Testis (tissue), 3 donors: Measurements from ENCODE around the gene ATG7. TPM values are rescaled to one million over a fixed set of nuclear protein-coding genes. Genes with fewer than 3 reads are reported as not detected.

Source experiments
- DNase-seq: peaks from one replicate; pipeline ENCODE4 v3.0.0-alpha.2; 2019
- H3K27ac ChIP-seq, 2 donors: fragments of 200-600 bp; sonication (generic); one replicate each; pipeline ENCODE4 v1.5.1; 2019
- H3K27me3 ChIP-seq: fragments of 200-600 bp; sonication (generic); one replicate; pipeline ENCODE4 v1.5.1; 2019
- H3K36me3 ChIP-seq: fragments of 200-600 bp; sonication (generic); one replicate; pipeline ENCODE4 v1.5.1; 2017; ENCODE audit warnings: low read depth; ENCODE audit errors: missing control alignments
- H3K4me1 ChIP-seq: fragments of 200-600 bp; sonication (generic); one replicate; pipeline ENCODE4 v1.5.1; 2019
- H3K4me3 ChIP-seq, 2 donors: fragments of 200-600 bp; sonication (generic); one replicate each; pipeline ENCODE4 v1.5.1; 2017 to 2019
- H3K9me3 ChIP-seq: fragments of 200-600 bp; sonication (generic); one replicate; pipeline ENCODE4 v1.5.1; 2017
- CTCF ChIP-seq, 3 experiments: fragments of 450-650 bp in 2 of 3; fragments of 200-600 bp in 1 of 3; sonication (generic) in 1 of 3; IDR thresholded peaks; one replicate each; pipeline ENCODE4 v1.5.1; 2016 to 2019; ENCODE audit warnings: antibody characterized with exemption in 3 of 3, mild to moderate bottlenecking in 2 of 3, moderate library complexity in 1 of 3
- POLR2A ChIP-seq: fragments of 450-650 bp; IDR thresholded peaks from one replicate; pipeline ENCODE4 v1.6.1; 2017; ENCODE audit warnings: antibody characterized with exemption, mild to moderate bottlenecking, moderate library complexity
- WGBS, 2 donors: methylation state at CpG; one replicate each; pipeline ENCODE4 v1.1.5; 2018; 5-methylcytosine and 5-hydroxymethylcytosine counted together
- intact Hi-C: fragments of 100-400 bp; cut with DNase I; formaldehyde crosslinking; loops from one replicate; pipeline ENCODE4 v1.15.1; 2023; ENCODE audit warnings: low total_unique reads
- polyA plus RNA-seq: library from polyadenylated mRNA; stranded (reverse); fragments of 350-450 nt; fragmentation: Illumina TruSeq; extraction: RNeasy Lipid Tissue Mini Kit (QIAGEN cat#74804); gene quantifications from one replicate; pipeline ENCODE4 v1.2.3, GENCODE V29; 2014; ENCODE audit warnings: low read depth, low replicate concordance; ENCODE audit not compliant: insufficient read depth
- total RNA-seq, 2 donors: library from RNA; depleted of rRNA; stranded (reverse); fragments of >200 nt; gene quantifications; one replicate each; pipeline ENCODE4 v1.2.3, GENCODE V29; 2016

The ATG7 gene
- total and polyA plus RNA-seq, 3 donors from 2014 or later = 52.9 to 95.4 (median 86.0) TPM

GRCh38 chr3:11238060-11238459 is 34.1 kb upstream of the ATG7 start:
- Histone ChIP-seq H3K4me1 (no peaks in the 10 kb centered on the region), H3K4me3 (no peak overlapping the region), H3K36me3 (no peaks in the 10 kb centered on the region), H3K27ac (no peak overlapping the region), H3K27me3 (no peaks in the 10 kb centered on the region), H3K9me3 (no peaks in the 10 kb centered on the region)
- TF ChIP-seq CTCF (IDR thresholded peaks at IDR 0.05) = no peak
- no peak for TF ChIP-seq POLR2A
- intact Hi-C loops = no loop called here
- DNase-seq = no peak
- WGBS, 2 donors = 87 to 92% methylated on average over 3 of the region's 3 CpGs

GRCh38 chr3:11238880-11239279 is 33.3 kb upstream of the ATG7 start:
- no peaks in the 10 kb centered on the region for H3K4me1 ChIP-seq
- TF ChIP-seq POLR2A (no peak), CTCF (IDR thresholded peaks at IDR 0.05) (no peak)
- H3K36me3 ChIP-seq = no peaks in the 10 kb centered on the region
- no peaks in the 10 kb centered on the region for H3K27me3 ChIP-seq
- H3K9me3 ChIP-seq = no peaks in the 10 kb centered on the region
- no peak for DNase-seq
- H3K27ac ChIP-seq = no peak overlapping the region
- 88 to 92% methylated on average over 1 of the region's 1 CpG for WGBS, 2 donors
- intact Hi-C loops = no loop called here
- H3K4me3 ChIP-seq = no peak overlapping the region

GRCh38 chr3:11239796-11240195 is 32.4 kb upstream of the ATG7 start:
- TF ChIP-seq POLR2A (no peak), CTCF (IDR thresholded peaks at IDR 0.05) (no peak)

DNA sequence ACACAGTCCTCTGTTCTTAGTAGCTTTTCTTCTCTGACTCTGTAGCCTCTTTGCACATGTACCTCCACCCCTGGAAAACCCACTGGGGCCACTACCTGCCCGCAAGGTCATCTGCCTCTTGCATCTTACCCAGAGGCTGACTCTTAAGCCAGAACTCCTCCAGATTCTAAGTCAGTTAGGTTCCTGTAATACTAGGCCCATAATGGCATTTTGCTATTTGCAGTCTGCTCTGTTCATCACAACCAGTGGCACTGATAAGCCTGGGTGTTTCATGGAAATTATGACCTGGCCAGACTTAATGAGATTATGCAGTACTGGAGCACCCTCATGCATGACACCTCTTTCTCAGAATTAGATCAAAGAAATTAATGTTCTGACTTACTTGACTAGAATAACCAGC is 31.7 kb upstream of the ATG7 start:
- H3K27me3 ChIP-seq = no peaks in the 10 kb centered on the region
- H3K27ac ChIP-seq = no peak overlapping the region
- TF ChIP-seq CTCF (IDR thresholded peaks at IDR 0.05) (no peak), POLR2A (no peak)
- no peak for DNase-seq
- H3K4me3 ChIP-seq = no peak overlapping the region
- H3K4me1 ChIP-seq = no peaks in the 10 kb centered on the region
- no peaks in the 10 kb centered on the region for H3K36me3 ChIP-seq
- intact Hi-C loops = no loop called here
- H3K9me3 ChIP-seq = no peaks in the 10 kb centered on the region
- WGBS, 2 donors = 91 to 93% methylated on average over 1 of the region's 1 CpG

More at GRCh38 chr3:11239796-11240195, 32.4 kb upstream of the ATG7 start:
- Histone ChIP-seq H3K9me3 (no peaks in the 10 kb centered on the region), H3K27ac (no peak overlapping the region), H3K27me3 (no peaks in the 10 kb centered on the region), H3K36me3 (no peaks in the 10 kb centered on the region), H3K4me3 (no peak overlapping the region), H3K4me1 (no peaks in the 10 kb centered on the region)
- no peak for DNase-seq
- 30 to 33% methylated on average over 1 of the region's 1 CpG for WGBS, 2 donors
- intact Hi-C loops = no loop called here

GRCh38 chr3:11244121-11244677 is 28.0 kb upstream of the ATG7 start:
- Histone ChIP-seq H3K27ac (no peak overlapping the region), H3K27me3 (no peaks in the 10 kb centered on the region), H3K4me1 (no peaks in the 10 kb centered on the region), H3K36me3 (no peaks in the 10 kb centered on the region), H3K4me3 (no peak overlapping the region), H3K9me3 (no peaks in the 10 kb centered on the region)
- DNase-seq = no peak
- 70 to 74% methylated on average over 1 of the region's 1 CpG for WGBS, 2 donors
- intact Hi-C loops = no loop called here
- TF ChIP-seq CTCF (IDR thresholded peaks at IDR 0.05) (no peak), POLR2A (no peak)
